ENCODE results near the gene RNLS. TPM values are rescaled to one million over a fixed set of nuclear protein-coding genes. Genes with fewer than 3 reads are reported as not detected.

RNLS gene
- total RNA-seq, 1 experiment from 2014 or later = not detected

GRCh38 chr10:88256886-88257285 is 326.2 kb downstream of the RNLS start:
- no peak overlapping the region for H3K27ac Mint-ChIP-seq (ENCODE audit: low read depth, unreplicated experiment)
- H3K4me3 Mint-ChIP-seq (ENCODE audit: unreplicated experiment) = no peak overlapping the region
- CTCF ChIA-PET = no interaction called here
- BruUV-seq (replicated peaks) = no TSS peak
- H3K27me3 Mint-ChIP-seq (ENCODE audit: insufficient read depth, unreplicated experiment) = no peaks in the 10 kb centered on the region
- intact Hi-C loops (cut with micrococcal nuclease) = no loop called here
- no peaks in the 10 kb centered on the region for H3K9me3 Mint-ChIP-seq (ENCODE audit: unreplicated experiment)
- no peak for TF ChIP-seq CTCF (IDR thresholded peaks at IDR 0.05; ENCODE audit: unreplicated experiment)
- H3K36me3 Mint-ChIP-seq (ENCODE audit: insufficient read depth, unreplicated experiment) = no peaks in the 10 kb centered on the region
- POLR2A ChIA-PET = interaction anchor here (0.7 kb wide), 1 partner anchor 608 kb away, joined by 4 read pairs; no protein-coding TSS in a partner anchor
- H3K4me1 Mint-ChIP-seq (ENCODE audit: insufficient read depth, unreplicated experiment) = peaks cover 13% of the 10 kb centered on the region
- DNase-seq (ENCODE audit: unreplicated experiment) = no peak

DNA sequence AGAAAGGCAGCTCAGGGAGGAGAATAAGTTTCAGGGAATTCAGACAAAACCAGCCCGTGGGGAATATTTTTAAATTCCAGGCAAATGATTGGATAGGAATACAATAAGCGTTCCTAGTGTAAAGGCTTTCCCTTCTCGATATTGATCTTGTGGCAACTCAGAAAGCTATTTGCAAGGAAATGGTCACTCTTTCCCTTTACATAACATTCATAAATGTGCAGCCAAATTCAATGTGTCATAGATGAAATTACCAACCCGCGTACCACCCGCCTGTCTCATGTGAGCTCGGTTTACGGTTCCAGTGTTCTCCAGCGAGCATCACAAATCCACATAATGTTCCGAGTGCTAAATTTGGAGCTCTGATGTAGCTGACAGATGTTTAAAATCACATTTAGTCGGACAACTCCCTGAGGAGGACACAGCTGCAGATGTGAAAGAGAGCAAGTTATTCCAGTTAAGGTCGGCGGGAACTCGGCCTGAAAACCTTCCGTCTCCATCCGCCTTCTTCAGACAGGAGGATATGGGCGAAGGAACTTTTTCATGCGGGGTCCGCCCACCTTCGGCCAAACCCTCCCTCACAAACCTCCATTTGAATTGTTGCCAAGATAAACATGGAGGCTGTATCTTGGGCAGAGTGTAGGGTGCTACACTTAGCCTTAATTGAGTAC is 327.0 kb downstream of the RNLS start:
- intact Hi-C loops (cut with micrococcal nuclease) = no loop called here
- Mint-ChIP-seq H3K4me3 (ENCODE audit: unreplicated experiment) (no peak overlapping the region), H3K27ac (ENCODE audit: low read depth, unreplicated experiment) (no peak overlapping the region), H3K36me3 (ENCODE audit: insufficient read depth, unreplicated experiment) (no peaks in the 10 kb centered on the region), H3K9me3 (ENCODE audit: unreplicated experiment) (no peaks in the 10 kb centered on the region), H3K4me1 (ENCODE audit: insufficient read depth, unreplicated experiment) (peaks cover 13% of the 10 kb centered on the region), H3K27me3 (ENCODE audit: insufficient read depth, unreplicated experiment) (no peaks in the 10 kb centered on the region)
- CTCF ChIA-PET = interaction anchor here (0.6 kb wide), 1 partner anchor 117 kb away, joined by 3 read pairs; no protein-coding TSS in a partner anchor
- no peak for TF ChIP-seq CTCF (IDR thresholded peaks at IDR 0.05; ENCODE audit: unreplicated experiment)
- no peak for DNase-seq (ENCODE audit: unreplicated experiment)
- POLR2A ChIA-PET = no interaction called here
- BruUV-seq (replicated peaks) = no TSS peak

- peak; percentile 95 for DNase-seq (ENCODE audit: unreplicated experiment)
- POLR2A ChIA-PET = interaction anchor here (0.7 to 2.8 kb wide), 13 partner anchors 9 to 392 kb away, joined by 3 to 13 read pairs (median 4); partner anchors contain the start of genes KLLN and PTEN
- CTCF ChIA-PET = interaction anchor here (0.7 to 1.5 kb wide), 5 partner anchors 9 to 385 kb away, joined by 3 to 7 read pairs (median 3); no protein-coding TSS in a partner anchor
- Mint-ChIP-seq H3K27ac (ENCODE audit: low read depth, unreplicated experiment) (peak overlapping the region; percentile 16), H3K9me3 (ENCODE audit: unreplicated experiment) (no peaks in the 10 kb centered on the region), H3K4me3 (ENCODE audit: unreplicated experiment) (no peak overlapping the region), H3K27me3 (ENCODE audit: insufficient read depth, unreplicated experiment) (no peaks in the 10 kb centered on the region), H3K36me3 (ENCODE audit: insufficient read depth, unreplicated experiment) (no peaks in the 10 kb centered on the region), H3K4me1 (ENCODE audit: insufficient read depth, unreplicated experiment) (peaks cover 13% of the 10 kb centered on the region)
- BruUV-seq (replicated peaks) = no TSS peak
- TF ChIP-seq CTCF (IDR thresholded peaks at IDR 0.05; ENCODE audit: unreplicated experiment) = no peak
- intact Hi-C loops (cut with micrococcal nuclease) = no loop called here
Observed at GRCh38 chr10:88254091-88254490, 329.0 kb downstream of the RNLS start.

DNA sequence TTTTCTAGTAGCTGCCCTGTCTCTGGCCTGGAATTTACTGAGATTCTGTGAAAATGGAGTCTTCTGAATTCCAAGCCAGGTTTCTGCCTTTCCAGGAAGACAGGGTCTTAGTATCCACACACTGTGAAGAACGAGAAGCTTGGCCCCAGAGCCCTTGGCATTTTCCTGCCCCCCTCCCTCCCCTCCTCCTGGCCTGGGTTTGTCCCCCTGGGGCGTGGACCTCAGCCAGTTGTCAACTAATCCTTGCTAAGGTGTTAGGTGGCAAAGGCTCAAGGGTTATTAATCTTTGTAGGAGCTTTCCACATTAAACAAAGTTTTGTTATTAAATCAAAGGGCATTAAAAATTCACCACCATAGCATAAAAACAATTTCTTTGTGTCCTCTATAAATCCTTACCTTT is 329.5 kb downstream of the RNLS start:
- Mint-ChIP-seq H3K4me3 (ENCODE audit: unreplicated experiment) (no peak overlapping the region), H3K36me3 (ENCODE audit: insufficient read depth, unreplicated experiment) (no peaks in the 10 kb centered on the region), H3K27me3 (ENCODE audit: insufficient read depth, unreplicated experiment) (no peaks in the 10 kb centered on the region), H3K4me1 (ENCODE audit: insufficient read depth, unreplicated experiment) (peaks cover 13% of the 10 kb centered on the region), H3K27ac (ENCODE audit: low read depth, unreplicated experiment) (peak overlapping the region; percentile 16), H3K9me3 (ENCODE audit: unreplicated experiment) (no peaks in the 10 kb centered on the region)
- POLR2A ChIA-PET = interaction anchor here (0.7 to 2.8 kb wide), 10 partner anchors 13 to 392 kb away, joined by 3 to 13 read pairs (median 4); no protein-coding TSS in a partner anchor
- no peak for TF ChIP-seq CTCF (IDR thresholded peaks at IDR 0.05; ENCODE audit: unreplicated experiment)
- DNase-seq (ENCODE audit: unreplicated experiment) = peak; percentile 44
- CTCF ChIA-PET = interaction anchor here (0.7 to 1.5 kb wide), 5 partner anchors 8 to 384 kb away, joined by 3 to 7 read pairs (median 3); no protein-coding TSS in a partner anchor
- no TSS peak for BruUV-seq (replicated peaks)
- intact Hi-C loops (cut with micrococcal nuclease) = no loop called here
